ENCODE results near the gene ANKFY1. TPM values are rescaled to one million over a fixed set of nuclear protein-coding genes. Genes with fewer than 3 reads are reported as not detected.
"Not testable (repeated sequence)": the region's sequence is repeated elsewhere in the genome, so short reads cannot be mapped to it uniquely, and the experiment has no call there.

Gene ANKFY1
- polyA plus RNA-seq, 3 donors: 45.4 to 56.2 (median 52.5) TPM

GRCh38 chr17:4156750-4157381, 106.9 kb downstream of the ANKFY1 start:
- no peak for DNase-seq

- no peak for DNase-seq
Measured at GRCh38 chr17:4155980-4156620, 107.7 kb downstream of the ANKFY1 start.

GRCh38 chr17:4154201-4154600, 109.6 kb downstream of the ANKFY1 start:
- DNase-seq: no peak

- no peak for DNase-seq
Measured at GRCh38 chr17:4152471-4152870, 111.3 kb downstream of the ANKFY1 start.

- DNase-seq: no peak
Measured at GRCh38 chr17:4150096-4150495, 113.7 kb downstream of the ANKFY1 start.

GRCh38 chr17:4148611-4149308, 115.0 kb downstream of the ANKFY1 start:
- DNase-seq: no peak

- no peak for DNase-seq
Measured at GRCh38 chr17:4147751-4148310, 115.9 kb downstream of the ANKFY1 start.

GRCh38 chr17:4146641-4147040, 117.1 kb downstream of the ANKFY1 start:
- no peak for DNase-seq

GRCh38 chr17:4144422-4144747, 119.4 kb downstream of the ANKFY1 start:
- DNase-seq: no peak

GRCh38 chr17:4143563-4144421, 120.0 kb downstream of the ANKFY1 start:
- peak; percentile 94 for DNase-seq

- no peak for DNase-seq
Measured at GRCh38 chr17:4142107-4142900, 121.5 kb downstream of the ANKFY1 start.

- DNase-seq: no peak
Measured at GRCh38 chr17:4140125-4140524, 123.7 kb downstream of the ANKFY1 start.

GRCh38 chr17:4138906-4139526, 124.8 kb downstream of the ANKFY1 start:
- DNase-seq: not testable (repeated sequence)

GRCh38 chr17:4136373-4136772, 127.4 kb downstream of the ANKFY1 start:
- no peak for DNase-seq

- no peak for DNase-seq
Measured at GRCh38 chr17:4135489-4135888, 128.3 kb downstream of the ANKFY1 start.

- no peak for DNase-seq
Measured at GRCh38 chr17:4134721-4135120, 129.1 kb downstream of the ANKFY1 start.

GRCh38 chr17:4130715-4131114, 133.1 kb downstream of the ANKFY1 start:
- no peak for DNase-seq

GRCh38 chr17:4127555-4127954, 136.2 kb downstream of the ANKFY1 start:
- no peak for DNase-seq

GRCh38 chr17:4125552-4125951, 138.2 kb downstream of the ANKFY1 start:
- no peak for DNase-seq

- no peak for DNase-seq
Measured at GRCh38 chr17:4124999-4125398, 138.8 kb downstream of the ANKFY1 start.

- no peak for DNase-seq
Measured at GRCh38 chr17:4120332-4120731, 143.4 kb downstream of the ANKFY1 start.

All from renal pelvis (tissue), 4 donors.